ENCODE results near the gene TOMM40L. TPM values are rescaled to one million over a fixed set of nuclear protein-coding genes. Genes with fewer than 3 reads are reported as not detected.

TOMM40L gene
- total RNA-seq, 2 experiments from 2014 or later, result 11.0 to 20.1 TPM

DNA sequence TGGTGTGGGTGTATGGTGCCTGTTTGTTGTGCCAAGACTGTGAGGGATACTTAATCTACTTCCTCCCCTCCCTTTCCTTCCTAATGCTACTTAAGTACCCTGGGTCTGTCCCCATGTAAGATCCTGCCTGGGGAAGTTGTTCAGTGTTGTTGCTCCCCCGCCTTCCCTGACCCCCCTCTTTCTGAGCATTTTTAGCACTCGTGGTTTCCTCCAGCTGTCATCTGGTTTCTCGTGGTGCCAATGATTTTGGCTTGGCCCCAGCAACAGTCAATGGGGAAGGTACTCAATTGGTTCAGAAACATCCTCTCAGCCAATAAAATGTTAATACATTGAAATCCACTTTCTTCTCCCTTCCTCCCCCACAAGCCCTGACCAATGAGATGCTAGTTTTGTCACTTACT, 40.6 kb upstream of the TOMM40L start:
- POLR2A ChIA-PET, result interaction anchor here (0.6 to 3.5 kb wide), 7 partner anchors 17 to 204 kb away, joined by 3 to 17 read pairs (median 4); partner anchors contain the start of genes NDUFS2 and UFC1
- no peaks in the 10 kb centered on the region for H3K9me3 ChIP-seq (ENCODE audit: low read length)
- H3K79me2 ChIP-seq (ENCODE audit: insufficient read depth, low read depth, low read length), result no peaks in the 10 kb centered on the region
- peaks cover 58% of the 10 kb centered on the region for H3K4me1 ChIP-seq (ENCODE audit: insufficient read depth, low read length, poor library complexity, severe bottlenecking)
- no peaks in the 10 kb centered on the region for H4K20me1 ChIP-seq (ENCODE audit: insufficient read depth, low read length)
- DNase-seq (ENCODE audit: low spot score), result peak; percentile 88
- peak overlapping the region; percentile 68 for H2AFZ ChIP-seq (ENCODE audit: low read length)
- H3K4me2 ChIP-seq (ENCODE audit: low read length), result peak overlapping the region; percentile 79
- H3K9me2 ChIP-seq (ENCODE audit: insufficient read depth, low read length), result no peaks in the 10 kb centered on the region
- H3K36me3 ChIP-seq (ENCODE audit: insufficient read depth, low read length), result no peaks in the 10 kb centered on the region
- TF ChIP-seq, protein P1, sequence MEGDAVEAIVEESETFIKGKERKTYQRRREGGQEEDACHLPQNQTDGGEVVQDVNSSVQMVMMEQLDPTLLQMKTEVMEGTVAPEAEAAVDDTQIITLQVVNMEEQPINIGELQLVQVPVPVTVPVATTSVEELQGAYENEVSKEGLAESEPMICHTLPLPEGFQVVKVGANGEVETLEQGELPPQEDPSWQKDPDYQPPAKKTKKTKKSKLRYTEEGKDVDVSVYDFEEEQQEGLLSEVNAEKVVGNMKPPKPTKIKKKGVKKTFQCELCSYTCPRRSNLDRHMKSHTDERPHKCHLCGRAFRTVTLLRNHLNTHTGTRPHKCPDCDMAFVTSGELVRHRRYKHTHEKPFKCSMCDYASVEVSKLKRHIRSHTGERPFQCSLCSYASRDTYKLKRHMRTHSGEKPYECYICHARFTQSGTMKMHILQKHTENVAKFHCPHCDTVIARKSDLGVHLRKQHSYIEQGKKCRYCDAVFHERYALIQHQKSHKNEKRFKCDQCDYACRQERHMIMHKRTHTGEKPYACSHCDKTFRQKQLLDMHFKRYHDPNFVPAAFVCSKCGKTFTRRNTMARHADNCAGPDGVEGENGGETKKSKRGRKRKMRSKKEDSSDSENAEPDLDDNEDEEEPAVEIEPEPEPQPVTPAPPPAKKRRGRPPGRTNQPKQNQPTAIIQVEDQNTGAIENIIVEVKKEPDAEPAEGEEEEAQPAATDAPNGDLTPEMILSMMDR (conservative IDR thresholded peaks at IDR 0.05; ENCODE audit: low read length), result no peak
- TF ChIP-seq EZH2phosphoT487 (IDR thresholded peaks at IDR 0.05; ENCODE audit: borderline replicate concordance, low read depth, low read length), result no peak
- H3K27ac ChIP-seq (ENCODE audit: low read depth, low read length, poor library complexity, severe bottlenecking), result peak overlapping the region; percentile 92
- H3K4me3 ChIP-seq (ENCODE audit: low read depth, low read length, poor library complexity, severe bottlenecking), result peak overlapping the region; percentile 45
- BruUV-seq (replicated peaks), result no TSS peak
- CTCF ChIA-PET (ENCODE audit: unreplicated experiment), result interaction anchor here (0.7 kb wide), 1 partner anchor 58 kb away, joined by 6 read pairs; no protein-coding TSS in a partner anchor
- intact Hi-C loops (cut with micrococcal nuclease; ENCODE audit: unreplicated experiment), result no loop called here

DNA sequence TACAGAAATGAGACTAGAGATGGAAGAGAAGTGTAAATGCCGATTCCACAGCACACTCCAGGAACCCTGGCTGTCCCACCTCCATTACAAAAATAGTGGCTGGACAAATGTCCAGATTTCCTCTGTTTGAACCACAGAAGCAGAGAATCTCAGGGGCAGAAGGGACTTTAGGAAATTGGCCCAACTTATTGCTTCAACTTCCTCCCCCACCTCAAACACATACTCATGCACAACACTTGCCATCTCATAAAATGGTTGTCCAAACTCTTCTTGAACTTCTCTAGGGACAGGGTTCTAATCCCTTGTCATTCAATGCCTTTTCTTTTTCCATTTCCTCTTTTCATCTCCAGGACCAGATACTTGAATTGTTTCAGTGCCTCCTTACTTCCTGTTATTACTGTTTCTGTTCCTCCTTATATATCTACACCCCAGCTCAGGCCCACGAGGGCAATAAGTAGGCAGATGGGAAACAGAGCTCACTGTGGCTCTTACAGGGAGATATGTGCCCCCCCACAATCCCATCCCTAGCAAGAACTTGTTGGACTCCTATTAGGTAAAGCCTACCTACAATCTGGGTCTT, 40.0 kb upstream of the TOMM40L start:
- Histone ChIP-seq H3K9me3 (ENCODE audit: low read length) (no peaks in the 10 kb centered on the region), H4K20me1 (ENCODE audit: insufficient read depth, low read length) (no peaks in the 10 kb centered on the region), H2AFZ (ENCODE audit: low read length) (peak overlapping the region; percentile 68), H3K4me2 (ENCODE audit: low read length) (peak overlapping the region; percentile 79), H3K9me2 (ENCODE audit: insufficient read depth, low read length) (no peaks in the 10 kb centered on the region), H3K4me3 (ENCODE audit: low read depth, low read length, poor library complexity, severe bottlenecking) (peak overlapping the region; percentile 45), H3K27ac (ENCODE audit: low read depth, low read length, poor library complexity, severe bottlenecking) (peak overlapping the region; percentile 92), H3K36me3 (ENCODE audit: insufficient read depth, low read length) (no peaks in the 10 kb centered on the region), H3K79me2 (ENCODE audit: insufficient read depth, low read depth, low read length) (no peaks in the 10 kb centered on the region), H3K4me1 (ENCODE audit: insufficient read depth, low read length, poor library complexity, severe bottlenecking) (peaks cover 58% of the 10 kb centered on the region)
- POLR2A ChIA-PET, result interaction anchor here (0.6 to 3.5 kb wide), 13 partner anchors 8 to 203 kb away, joined by 3 to 17 read pairs (median 4); partner anchors contain the start of genes B4GALT3, NDUFS2, TOMM40L and UFC1
- DNase-seq (ENCODE audit: low spot score), result peak; percentile 78
- TSS peak; percentile 81 for BruUV-seq (replicated peaks)
- intact Hi-C loops (cut with micrococcal nuclease; ENCODE audit: unreplicated experiment), result no loop called here
- CTCF ChIA-PET (ENCODE audit: unreplicated experiment), result interaction anchor here (0.7 to 1.0 kb wide), 2 partner anchors 17 to 58 kb away, joined by 6 to 7 read pairs; partner anchors contain the start of gene NDUFS2
- TF ChIP-seq, protein P1 (conservative IDR thresholded peaks at IDR 0.05; ENCODE audit: low read length), result no peak
- TF ChIP-seq EZH2phosphoT487 (IDR thresholded peaks at IDR 0.05; ENCODE audit: borderline replicate concordance, low read depth, low read length), result no peak

DNA sequence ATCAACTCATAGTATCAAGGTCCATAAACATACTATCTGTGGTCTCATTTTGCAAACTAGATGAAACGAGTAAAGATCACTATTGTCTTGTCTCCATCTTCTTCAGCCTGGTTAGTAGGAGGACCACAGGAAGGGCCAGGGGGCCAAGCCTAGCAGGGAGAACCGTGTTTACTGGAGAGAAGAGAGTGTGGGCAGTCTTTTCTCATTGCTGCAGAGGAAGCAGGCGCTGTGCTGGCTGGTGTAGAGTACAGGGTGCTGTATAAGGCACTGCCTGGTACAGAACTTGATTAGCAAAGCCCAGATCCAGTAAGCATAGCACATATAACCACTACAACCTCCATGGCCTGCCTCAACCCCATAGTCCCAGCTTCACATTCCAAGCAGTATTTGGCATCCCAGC, 38.5 kb upstream of the TOMM40L start:
- ChIA-PET CTCF (ENCODE audit: unreplicated experiment) (no interaction called here), POLR2A (interaction anchor here (0.7 to 3.5 kb wide), 5 partner anchors 15 to 38 kb away, joined by 3 to 17 read pairs (median 6); partner anchors contain the start of genes NDUFS2, TOMM40L and UFC1)
- Histone ChIP-seq H3K9me3 (ENCODE audit: low read length) (no peaks in the 10 kb centered on the region), H3K79me2 (ENCODE audit: insufficient read depth, low read depth, low read length) (no peaks in the 10 kb centered on the region), H3K4me2 (ENCODE audit: low read length) (no peak overlapping the region), H3K4me3 (ENCODE audit: low read depth, low read length, poor library complexity, severe bottlenecking) (no peak overlapping the region), H3K27ac (ENCODE audit: low read depth, low read length, poor library complexity, severe bottlenecking) (peak overlapping the region; percentile 92), H3K36me3 (ENCODE audit: insufficient read depth, low read length) (no peaks in the 10 kb centered on the region), H3K9me2 (ENCODE audit: insufficient read depth, low read length) (no peaks in the 10 kb centered on the region), H3K4me1 (ENCODE audit: insufficient read depth, low read length, poor library complexity, severe bottlenecking) (peaks cover 57% of the 10 kb centered on the region), H2AFZ (ENCODE audit: low read length) (peak overlapping the region; percentile 68; the same call in 1 of the 2 replicates), H4K20me1 (ENCODE audit: insufficient read depth, low read length) (no peaks in the 10 kb centered on the region)
- no peak for DNase-seq (ENCODE audit: low spot score)
- no TSS peak for BruUV-seq (replicated peaks)
- TF ChIP-seq, protein P1 (conservative IDR thresholded peaks at IDR 0.05; ENCODE audit: low read length), result no peak
- TF ChIP-seq EZH2phosphoT487 (IDR thresholded peaks at IDR 0.05; ENCODE audit: borderline replicate concordance, low read depth, low read length), result no peak
- intact Hi-C loops (cut with micrococcal nuclease; ENCODE audit: unreplicated experiment), result no loop called here
